ENCODE data around the gene NRXN3.

DNA sequence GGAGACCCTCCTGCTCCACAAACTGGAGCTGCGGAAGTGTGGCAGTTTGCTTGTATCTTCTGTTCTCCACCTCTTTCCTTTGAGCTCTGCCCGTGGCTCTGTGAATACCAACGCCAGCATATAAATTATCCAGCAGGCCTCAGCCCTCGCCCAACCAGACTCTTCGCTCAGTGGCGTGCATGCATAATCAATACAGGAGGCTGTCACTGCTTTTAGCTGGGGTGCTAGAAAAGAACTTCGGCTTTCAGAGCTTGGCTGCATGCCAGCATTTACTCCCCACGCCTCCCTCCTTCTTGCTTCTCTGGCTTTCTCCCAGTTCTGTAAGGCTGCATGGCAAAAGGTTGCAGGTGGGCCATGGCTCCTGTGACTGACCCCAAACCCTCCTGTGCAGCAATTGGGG lies 26.9 kb downstream of the NRXN3 start:
- TF ChIP-seq BHLHE40 (IDR thresholded peaks at IDR 0.05; ENCODE audit: borderline replicate concordance) (no peak), CTBP1 (IDR thresholded peaks at IDR 0.05; ENCODE audit: borderline replicate concordance) (no peak), FOXK2 (IDR thresholded peaks at IDR 0.05) (no peak), HDGF (IDR thresholded peaks at IDR 0.05; ENCODE audit: borderline replicate concordance) (no peak), FOXA1 (IDR thresholded peaks at IDR 0.05) (no peak)
- TF ChIP-seq, protein P1, sequence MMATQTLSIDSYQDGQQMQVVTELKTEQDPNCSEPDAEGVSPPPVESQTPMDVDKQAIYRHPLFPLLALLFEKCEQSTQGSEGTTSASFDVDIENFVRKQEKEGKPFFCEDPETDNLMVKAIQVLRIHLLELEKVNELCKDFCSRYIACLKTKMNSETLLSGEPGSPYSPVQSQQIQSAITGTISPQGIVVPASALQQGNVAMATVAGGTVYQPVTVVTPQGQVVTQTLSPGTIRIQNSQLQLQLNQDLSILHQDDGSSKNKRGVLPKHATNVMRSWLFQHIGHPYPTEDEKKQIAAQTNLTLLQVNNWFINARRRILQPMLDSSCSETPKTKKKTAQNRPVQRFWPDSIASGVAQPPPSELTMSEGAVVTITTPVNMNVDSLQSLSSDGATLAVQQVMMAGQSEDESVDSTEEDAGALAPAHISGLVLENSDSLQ (IDR thresholded peaks at IDR 0.05) = no peak

Data from HEK293T (cell line).